Measurements from ENCODE around the gene SURF4. TPM values are rescaled to one million over a fixed set of nuclear protein-coding genes. Genes with fewer than 3 reads are reported as not detected.

SURF4 gene
- total and polyA plus RNA-seq, 2 of the 13 experiments (the other 11 are each of a cell fraction or from before 2014, with no cell fraction given), result 220 to 265 TPM

GRCh38 chr9:133335924-133336811 lies 39.7 kb downstream of the SURF4 start, which contains the start of gene SURF6 (continued):
- TF ChIP-seq CREB1 (IDR thresholded peaks at IDR 0.05) (peak; percentile 50), CREB1 (CRISPR knock-in tag; IDR thresholded peaks at IDR 0.05) (no peak), ZNF44 (CRISPR knock-in tag; IDR thresholded peaks at IDR 0.05) (no peak), TOPORS (CRISPR knock-in tag; IDR thresholded peaks at IDR 0.05) (peak; percentile 95), SMAD9 (CRISPR knock-in tag; IDR thresholded peaks at IDR 0.05) (peak; percentile 28; the same call in 1 of the 2 replicates), CTCF (CRISPR knock-in tag; IDR thresholded peaks at IDR 0.05) (peak; percentile 29), SMC3 (IDR thresholded peaks at IDR 0.05; ENCODE audit: low read length) (no peak), ZSCAN31 (CRISPR knock-in tag; IDR thresholded peaks at IDR 0.05; ENCODE audit: low read depth) (0 out of 2 replicates have a peak, but pooled peaks have one; percentile 74), RARA (CRISPR knock-in tag; IDR thresholded peaks at IDR 0.05) (peak; percentile 50), ZNF784 (CRISPR knock-in tag; IDR thresholded peaks at IDR 0.05; ENCODE audit: borderline replicate concordance) (peak; percentile 93), FOXJ3 (CRISPR knock-in tag; IDR thresholded peaks at IDR 0.05; ENCODE audit: borderline replicate concordance) (peak; percentile 45; the same call in 1 of the 2 replicates), ATF4 (CRISPR knock-in tag; IDR thresholded peaks at IDR 0.05) (peak in 1 of 2 experiments; percentile 66; a peak in 2 of 4 replicates), ZBTB40 (IDR thresholded peaks at IDR 0.05) (peak; percentile 18; the same call in 1 of the 2 replicates), ZBTB40 (CRISPR knock-in tag; IDR thresholded peaks at IDR 0.05) (peak; percentile 73), NCOA1 (CRISPR knock-in tag; IDR thresholded peaks at IDR 0.05) (no peak; the same call in 1 of the 2 replicates), FOSL2 (CRISPR knock-in tag; IDR thresholded peaks at IDR 0.05) (peak; percentile 74), ZNF136 (CRISPR knock-in tag; IDR thresholded peaks at IDR 0.05; ENCODE audit: low read depth) (no peak; the same call in 1 of the 2 replicates)
